ENCODE data around the gene TRA2B. TPM values are rescaled to one million over a fixed set of nuclear protein-coding genes. Genes with fewer than 3 reads are reported as not detected.

Gene TRA2B
- total RNA-seq, 4 donors from 2014 or later, result 118 to 237 (median 126) TPM

GRCh38 chr3:185978516-185978915 is 40.7 kb upstream of the TRA2B start:
- TF ChIP-seq CTCF (IDR thresholded peaks at IDR 0.05; ENCODE audit: low read depth), result no peak

GRCh38 chr3:185977679-185978040 is 39.8 kb upstream of the TRA2B start:
- TF ChIP-seq CTCF (IDR thresholded peaks at IDR 0.05; ENCODE audit: low read depth), result no peak

GRCh38 chr3:185976977-185977678 is 39.3 kb upstream of the TRA2B start:
- no peak for TF ChIP-seq CTCF (IDR thresholded peaks at IDR 0.05; ENCODE audit: low read depth)

- TF ChIP-seq CTCF (IDR thresholded peaks at IDR 0.05; ENCODE audit: low read depth), result no peak
These were observed 38.3 kb upstream of the TRA2B start for GRCh38 chr3:185976100-185976499.

- no peak for TF ChIP-seq CTCF (IDR thresholded peaks at IDR 0.05; ENCODE audit: low read depth)
These were observed 33.8 kb upstream of the TRA2B start for GRCh38 chr3:185971579-185971978.

GRCh38 chr3:185968168-185968567 is 30.4 kb upstream of the TRA2B start:
- no peak for TF ChIP-seq CTCF (IDR thresholded peaks at IDR 0.05; ENCODE audit: low read depth)

- no peak for TF ChIP-seq CTCF (IDR thresholded peaks at IDR 0.05; ENCODE audit: low read depth)
These were observed 28.8 kb upstream of the TRA2B start for GRCh38 chr3:185966655-185967054.
